Coronary artery (tissue), 2 donors: Measurements from ENCODE around the gene CHST12.
A peak's percentile ranks its signal among the peaks of the same experiment; 100 is the strongest.

Experiments used
- DNase-seq: peaks from one replicate; pipeline ENCODE4 v3.0.0-alpha.2; 2017; ENCODE audit warnings: low spot score
- H3K27ac ChIP-seq, 2 donors: fragments of 200-600 bp; sonication (generic); one replicate each; pipeline ENCODE4 v1.5.1; 2016 to 2019
- H3K4me3 ChIP-seq: fragments of 200-600 bp; sonication (generic); 2 replicates; pipeline ENCODE4 v1.5.1; 2016; ENCODE audit warnings: mild to moderate bottlenecking, moderate library complexity
- TF ChIP-seq, protein P1 (sequence below): fragments of 200-600 bp; sonication (generic); IDR thresholded peaks from one replicate; pipeline ENCODE4 v1.5.1; 2019; ENCODE audit warnings: antibody characterized with exemption

The CHST12 gene

DNA sequence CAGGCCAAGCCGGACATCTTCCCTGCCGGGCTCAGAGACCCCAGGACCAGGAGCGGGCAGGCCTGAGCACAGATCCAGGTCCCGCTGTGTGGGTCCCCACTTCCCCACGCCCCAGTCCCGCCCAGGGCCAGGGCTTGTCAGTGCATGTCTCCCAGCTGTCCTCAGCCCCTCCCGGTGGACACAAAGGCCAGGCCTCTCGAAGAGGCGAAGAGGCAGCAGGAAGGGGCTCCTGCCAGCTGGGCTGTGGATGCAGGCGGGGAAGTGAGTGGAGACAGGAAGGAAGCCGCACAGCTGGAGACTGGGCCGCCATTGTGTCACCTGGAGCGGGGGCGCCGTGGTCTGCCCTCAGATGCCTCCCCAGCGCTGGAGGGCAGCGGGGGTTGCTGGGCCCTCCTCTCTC, 68.0 kb downstream of the CHST12 start:
- no peak overlapping the region for H3K27ac ChIP-seq

DNA sequence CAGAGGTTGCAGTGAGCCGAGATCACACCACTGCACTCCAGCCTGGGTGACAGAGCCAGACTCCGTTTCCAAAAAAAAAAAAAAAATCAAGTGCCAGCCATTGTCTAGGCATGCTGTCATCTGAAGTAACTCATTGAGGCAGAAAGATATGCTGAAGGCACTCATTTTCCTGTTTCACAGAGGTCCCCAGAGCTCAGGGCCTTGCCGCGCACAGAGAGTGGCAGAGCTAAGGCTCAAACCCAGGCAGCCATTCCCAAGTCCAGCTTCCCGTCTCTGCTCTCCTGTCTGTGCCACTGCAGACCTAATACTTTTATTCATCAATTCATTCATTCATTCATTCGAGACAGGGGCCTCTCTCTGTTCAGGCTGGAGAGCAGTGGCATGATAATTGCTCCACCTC, 69.3 kb downstream of the CHST12 start:
- TF ChIP-seq, protein P1, sequence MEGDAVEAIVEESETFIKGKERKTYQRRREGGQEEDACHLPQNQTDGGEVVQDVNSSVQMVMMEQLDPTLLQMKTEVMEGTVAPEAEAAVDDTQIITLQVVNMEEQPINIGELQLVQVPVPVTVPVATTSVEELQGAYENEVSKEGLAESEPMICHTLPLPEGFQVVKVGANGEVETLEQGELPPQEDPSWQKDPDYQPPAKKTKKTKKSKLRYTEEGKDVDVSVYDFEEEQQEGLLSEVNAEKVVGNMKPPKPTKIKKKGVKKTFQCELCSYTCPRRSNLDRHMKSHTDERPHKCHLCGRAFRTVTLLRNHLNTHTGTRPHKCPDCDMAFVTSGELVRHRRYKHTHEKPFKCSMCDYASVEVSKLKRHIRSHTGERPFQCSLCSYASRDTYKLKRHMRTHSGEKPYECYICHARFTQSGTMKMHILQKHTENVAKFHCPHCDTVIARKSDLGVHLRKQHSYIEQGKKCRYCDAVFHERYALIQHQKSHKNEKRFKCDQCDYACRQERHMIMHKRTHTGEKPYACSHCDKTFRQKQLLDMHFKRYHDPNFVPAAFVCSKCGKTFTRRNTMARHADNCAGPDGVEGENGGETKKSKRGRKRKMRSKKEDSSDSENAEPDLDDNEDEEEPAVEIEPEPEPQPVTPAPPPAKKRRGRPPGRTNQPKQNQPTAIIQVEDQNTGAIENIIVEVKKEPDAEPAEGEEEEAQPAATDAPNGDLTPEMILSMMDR, result no peak
- peak; percentile 65 for DNase-seq
- Histone ChIP-seq H3K27ac (no peak overlapping the region), H3K4me3 (no peak overlapping the region)

More for the DNA sequence above, 68.0 kb downstream of the CHST12 start:
- H3K4me3 ChIP-seq, result no peak overlapping the region
- TF ChIP-seq, protein P1, result no peak
- peak; percentile 69 for DNase-seq

DNA sequence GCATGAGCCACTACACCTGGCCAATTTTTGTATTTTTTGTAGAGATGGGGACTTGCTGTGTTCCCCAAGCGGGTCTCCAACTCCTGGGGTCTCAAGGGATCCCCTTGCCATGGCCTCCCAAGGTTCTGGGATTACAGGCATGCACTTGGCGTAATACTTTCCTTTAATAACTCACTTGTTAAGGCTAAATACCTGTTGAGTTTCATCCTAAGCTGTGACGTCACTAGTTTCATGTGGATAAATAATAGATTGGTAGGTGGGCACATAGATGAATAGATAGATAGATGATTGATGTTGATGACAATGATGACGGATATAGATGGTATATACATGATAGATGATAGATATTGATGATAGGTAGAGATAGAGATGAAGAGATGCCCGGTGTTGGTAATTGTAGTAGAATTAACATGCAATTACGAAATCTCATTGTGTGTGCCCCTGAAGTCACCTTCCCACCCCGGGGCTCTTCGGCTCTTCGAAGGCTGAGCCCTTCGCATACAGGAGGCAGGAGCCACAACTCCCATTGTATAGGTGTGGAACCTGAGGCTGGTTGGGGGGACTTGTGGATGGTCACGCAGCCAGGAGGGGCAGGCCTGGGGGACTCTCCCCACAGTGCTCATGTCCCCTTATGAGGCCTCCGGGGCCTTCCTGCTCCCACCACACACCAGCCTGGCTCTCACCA, 70.2 kb downstream of the CHST12 start:
- TF ChIP-seq, protein P1, result no peak
- DNase-seq, result peak; percentile 46
- Histone ChIP-seq H3K27ac (no peak overlapping the region), H3K4me3 (no peak overlapping the region)

DNA sequence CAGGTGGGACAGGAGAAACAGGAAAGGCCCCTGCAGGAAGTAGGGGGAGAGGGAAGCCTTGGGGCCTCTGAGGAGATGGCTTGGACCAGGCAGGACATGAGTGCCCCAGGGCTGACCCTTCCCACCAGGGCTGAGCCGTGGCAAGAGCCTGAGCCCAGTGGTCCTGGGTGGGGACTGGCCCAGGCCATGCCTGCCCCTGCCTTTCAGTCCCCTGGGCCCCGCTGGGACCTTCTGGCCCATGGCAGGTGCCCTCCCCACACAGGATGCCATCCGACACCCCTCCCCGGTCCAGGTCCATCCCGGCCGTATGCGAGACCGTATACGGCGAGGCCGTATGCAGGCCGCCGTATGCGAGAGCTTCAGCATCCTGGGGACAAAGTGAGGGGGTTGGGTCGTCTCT, 70.8 kb downstream of the CHST12 start:
- DNase-seq, result no peak
- TF ChIP-seq, protein P1, result no peak
- no peak overlapping the region for H3K27ac ChIP-seq

DNA sequence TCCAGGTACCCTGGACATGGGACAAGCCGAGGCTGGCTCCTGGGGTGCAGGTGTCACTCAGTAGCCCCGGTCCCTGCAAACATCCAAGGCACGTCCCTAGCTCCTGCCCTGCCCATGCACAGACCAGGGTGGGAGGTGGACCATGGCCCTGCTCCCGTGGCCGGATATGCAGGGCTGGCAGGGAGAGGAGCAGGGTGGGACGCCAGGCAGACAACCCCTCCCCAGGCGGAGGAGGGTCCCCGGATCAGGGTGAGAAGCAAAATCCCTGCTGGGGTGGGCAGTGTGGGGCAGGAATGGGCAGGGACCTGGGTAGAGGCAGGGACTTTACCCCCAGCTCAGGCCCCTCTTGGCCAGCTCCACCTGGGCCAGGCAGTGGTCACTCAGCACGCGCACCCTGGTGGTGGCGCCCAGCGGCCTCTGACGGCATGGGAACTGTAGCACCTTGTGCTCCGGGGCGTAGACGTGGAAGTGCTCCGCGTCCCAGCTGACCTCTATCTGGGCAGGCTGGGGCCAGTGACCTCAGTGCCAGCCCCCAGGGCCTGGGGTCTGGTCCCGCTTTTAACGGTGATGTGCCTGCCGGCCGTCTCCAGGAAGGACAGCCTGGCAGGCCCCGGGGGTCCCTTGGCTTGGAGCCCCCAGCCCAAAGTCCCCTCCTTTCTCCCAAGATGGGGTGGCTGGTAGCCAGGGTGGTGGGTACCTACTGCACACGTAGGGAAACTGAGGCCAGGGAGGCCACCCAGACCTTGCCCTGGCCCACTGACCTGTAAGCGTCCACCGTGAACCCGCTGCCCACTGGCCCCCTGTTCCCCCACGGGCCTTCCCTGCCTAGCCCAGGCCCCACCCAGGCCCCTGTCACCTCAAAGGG, 71.6 kb downstream of the CHST12 start:
- TF ChIP-seq, protein P1, result no peak
- DNase-seq, result no peak
- no peak overlapping the region for H3K27ac ChIP-seq
- H3K4me3 ChIP-seq, result no peak overlapping the region

More for the DNA sequence above, 70.8 kb downstream of the CHST12 start:
- H3K4me3 ChIP-seq, result no peak overlapping the region

DNA sequence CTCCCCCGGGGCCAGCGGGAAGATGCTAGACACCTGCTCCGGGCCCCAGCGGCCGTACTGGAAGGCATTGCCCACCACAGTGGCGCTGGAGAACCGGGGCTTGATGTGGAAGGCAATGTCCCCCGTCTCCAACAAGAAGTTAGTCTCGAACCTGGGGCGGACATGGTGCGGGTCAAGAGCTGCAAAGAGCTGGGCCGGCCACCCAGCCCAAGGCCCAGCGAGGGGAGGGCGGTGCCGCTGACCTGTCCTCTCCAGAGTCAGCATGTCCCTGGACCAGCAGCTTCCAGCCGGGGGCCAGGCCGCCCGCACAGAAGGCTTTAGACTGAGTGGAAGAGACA, 72.2 kb downstream of the CHST12 start:
- no peak for DNase-seq

More for the DNA sequence above, 72.2 kb downstream of the CHST12 start:
- no peak overlapping the region for H3K4me3 ChIP-seq
- TF ChIP-seq, protein P1, result no peak
- no peak overlapping the region for H3K27ac ChIP-seq
